GM12865 (cell line): Measurements from ENCODE around the gene PPIL6.

ENCODE experiments used
- DNase-seq: peaks from one replicate; pipeline ENCODE4 v3.0.0; 2010; ENCODE audit warnings: low read depth
- H3K4me3 ChIP-seq: 2 replicates; pipeline ENCODE4 v1.5.1; 2011; ENCODE audit warnings: mild to moderate bottlenecking, low read depth, low read length, control low read depth
- TF ChIP-seq, protein P1 (sequence below): IDR thresholded peaks from 2 replicates; pipeline ENCODE4 v1.5.1; 2011; ENCODE audit warnings: low read length, control low read depth, low read depth, inconsistent platforms; ENCODE audit not compliant: insufficient read depth; ENCODE audit errors: missing control alignments

Gene PPIL6

DNA sequence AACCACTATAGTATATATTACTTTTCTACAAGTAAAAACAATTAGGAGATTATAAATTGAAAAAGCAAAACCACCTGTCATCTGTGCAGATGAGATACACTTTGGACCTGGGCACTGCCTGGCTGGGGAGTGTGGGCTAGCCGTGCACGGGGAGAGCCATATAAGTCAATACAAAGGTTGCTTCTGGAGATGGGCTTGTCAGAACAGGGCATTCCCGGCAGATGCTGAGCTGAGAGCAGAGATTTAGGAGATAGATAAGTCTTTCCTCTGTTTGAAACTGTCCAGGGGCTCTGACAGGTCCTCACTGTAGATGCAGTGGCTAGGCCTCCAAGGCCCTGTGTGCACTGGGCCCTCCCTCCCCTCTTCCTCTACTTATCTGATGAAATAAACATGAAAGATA lies 92.6 kb downstream of the PPIL6 start:
- TF ChIP-seq, protein P1, sequence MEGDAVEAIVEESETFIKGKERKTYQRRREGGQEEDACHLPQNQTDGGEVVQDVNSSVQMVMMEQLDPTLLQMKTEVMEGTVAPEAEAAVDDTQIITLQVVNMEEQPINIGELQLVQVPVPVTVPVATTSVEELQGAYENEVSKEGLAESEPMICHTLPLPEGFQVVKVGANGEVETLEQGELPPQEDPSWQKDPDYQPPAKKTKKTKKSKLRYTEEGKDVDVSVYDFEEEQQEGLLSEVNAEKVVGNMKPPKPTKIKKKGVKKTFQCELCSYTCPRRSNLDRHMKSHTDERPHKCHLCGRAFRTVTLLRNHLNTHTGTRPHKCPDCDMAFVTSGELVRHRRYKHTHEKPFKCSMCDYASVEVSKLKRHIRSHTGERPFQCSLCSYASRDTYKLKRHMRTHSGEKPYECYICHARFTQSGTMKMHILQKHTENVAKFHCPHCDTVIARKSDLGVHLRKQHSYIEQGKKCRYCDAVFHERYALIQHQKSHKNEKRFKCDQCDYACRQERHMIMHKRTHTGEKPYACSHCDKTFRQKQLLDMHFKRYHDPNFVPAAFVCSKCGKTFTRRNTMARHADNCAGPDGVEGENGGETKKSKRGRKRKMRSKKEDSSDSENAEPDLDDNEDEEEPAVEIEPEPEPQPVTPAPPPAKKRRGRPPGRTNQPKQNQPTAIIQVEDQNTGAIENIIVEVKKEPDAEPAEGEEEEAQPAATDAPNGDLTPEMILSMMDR = no peak
- DNase-seq = no peak
- no peak overlapping the region for H3K4me3 ChIP-seq

DNA sequence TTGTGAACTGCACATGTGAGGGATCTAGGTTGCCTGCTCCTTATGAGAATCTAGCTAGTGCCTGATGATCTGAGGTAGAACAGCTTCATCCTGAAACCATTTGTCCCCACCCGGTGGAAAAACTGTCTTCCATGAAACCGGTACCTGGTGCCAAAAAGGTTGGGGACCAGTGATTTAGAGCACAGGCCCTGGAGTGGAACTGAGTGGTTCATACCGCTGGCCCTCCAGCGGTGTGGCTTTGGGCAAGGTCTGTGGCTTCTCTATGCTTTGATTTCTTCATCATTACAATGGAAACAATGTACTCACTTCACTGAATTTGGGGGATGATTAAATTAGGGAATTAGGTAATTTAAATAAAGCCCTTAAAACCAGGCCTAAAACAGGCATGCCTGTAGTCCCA lies 94.4 kb downstream of the PPIL6 start:
- TF ChIP-seq, protein P1 = no peak
- no peak overlapping the region for H3K4me3 ChIP-seq
- DNase-seq = no peak

DNA sequence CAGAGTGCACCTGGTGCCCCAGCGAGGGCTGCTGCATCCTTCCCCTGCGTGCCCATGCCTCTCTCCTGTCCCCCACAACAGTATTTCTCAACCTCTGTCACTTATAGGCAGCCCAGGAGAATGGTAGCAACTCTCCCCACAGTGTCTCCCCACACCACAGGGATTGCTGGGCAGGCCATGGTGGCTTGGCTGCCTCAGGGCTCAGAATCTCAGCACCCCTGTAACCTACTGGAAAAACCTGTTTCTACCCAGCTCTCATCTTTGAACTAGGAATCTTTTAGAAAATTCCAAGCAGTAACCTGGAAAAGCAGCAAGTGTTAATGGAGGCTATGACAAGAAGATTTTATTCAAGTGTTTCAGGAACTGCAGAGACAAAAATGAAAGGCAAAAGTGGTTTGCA lies 96.2 kb downstream of the PPIL6 start:
- DNase-seq = no peak
- H3K4me3 ChIP-seq = no peak overlapping the region
- TF ChIP-seq, protein P1 = no peak

DNA sequence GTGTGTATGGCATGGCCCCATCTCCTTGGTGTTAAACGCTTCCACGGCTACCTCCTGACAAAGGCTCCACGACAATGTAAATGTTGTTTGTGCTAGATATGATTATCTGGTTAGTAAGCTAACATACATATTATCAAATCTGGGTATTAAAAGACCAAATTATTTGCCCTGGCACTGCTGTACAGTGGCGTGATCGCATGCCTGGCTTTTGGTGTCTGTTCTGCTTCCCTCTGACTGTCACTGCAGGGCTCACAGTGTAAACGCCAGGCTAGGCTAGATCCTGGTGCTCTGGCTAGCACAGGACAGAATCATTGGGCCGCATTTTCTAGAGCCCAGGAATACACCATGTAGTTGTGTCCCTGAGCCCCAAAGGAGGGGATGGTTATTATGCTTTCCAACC lies 96.9 kb downstream of the PPIL6 start:
- no peak overlapping the region for H3K4me3 ChIP-seq
- DNase-seq = no peak
- TF ChIP-seq, protein P1 = no peak

DNA sequence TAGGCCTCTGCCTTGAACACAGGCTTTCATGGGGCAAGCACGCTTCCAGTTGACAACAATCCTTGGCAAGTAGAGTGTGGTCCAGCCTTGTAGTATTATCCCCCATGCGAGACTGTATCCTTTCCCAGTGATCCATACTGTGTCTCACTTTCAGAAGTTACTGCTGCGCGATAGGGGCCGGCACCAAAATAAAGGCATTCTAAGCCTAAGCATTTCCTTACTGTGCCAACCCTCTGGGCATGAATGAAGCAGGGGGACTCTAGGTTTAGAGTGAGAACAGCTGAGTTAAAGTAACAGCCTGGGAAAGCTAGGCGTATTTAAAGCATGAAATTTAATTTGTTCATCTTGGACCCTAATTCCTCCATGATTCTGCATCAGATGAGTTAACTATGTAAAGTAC lies 97.5 kb downstream of the PPIL6 start:
- TF ChIP-seq, protein P1 = no peak
- no peak for DNase-seq
- H3K4me3 ChIP-seq = no peak overlapping the region

DNA sequence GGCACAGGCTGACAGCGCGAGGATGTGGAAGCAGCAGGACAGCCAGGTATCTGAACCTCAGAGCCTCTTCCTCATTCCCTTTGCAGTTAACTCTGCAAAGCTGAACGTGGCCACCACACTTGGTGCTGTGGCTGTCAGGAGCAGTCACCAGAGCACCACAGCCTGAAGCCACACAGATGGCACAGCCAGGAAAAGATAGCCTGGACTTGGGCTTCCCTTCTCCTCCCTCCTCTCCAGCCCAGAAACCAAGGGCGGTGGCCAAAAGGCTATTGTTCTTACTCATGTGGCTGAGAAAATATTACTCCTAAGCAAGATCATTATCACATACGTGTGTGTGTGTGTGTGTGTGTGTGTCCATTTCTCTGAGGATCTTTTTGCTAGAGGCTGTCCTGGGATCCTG lies 97.9 kb downstream of the PPIL6 start:
- no peak for DNase-seq
- TF ChIP-seq, protein P1 = no peak
- H3K4me3 ChIP-seq = no peak overlapping the region

DNA sequence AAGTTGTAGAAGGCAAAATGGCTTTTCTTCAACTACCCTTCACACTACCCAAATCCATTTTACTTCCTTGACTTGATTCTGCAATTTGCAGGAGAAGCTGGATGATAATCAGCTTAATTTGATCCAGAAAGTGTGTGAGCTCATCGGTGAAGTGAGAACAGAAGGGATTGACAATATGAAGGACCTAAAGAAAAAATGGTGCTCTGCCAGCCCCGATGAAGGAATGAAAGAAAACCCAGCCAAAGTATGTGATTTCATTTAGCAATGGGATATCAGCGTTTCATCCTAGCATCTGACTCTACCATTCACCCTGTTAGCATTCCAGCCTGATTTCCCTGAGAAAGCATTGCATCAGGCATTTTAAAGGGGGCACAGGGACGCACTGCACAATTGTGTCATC lies 99.6 kb downstream of the PPIL6 start:
- DNase-seq = no peak
- TF ChIP-seq, protein P1 = no peak
- no peak overlapping the region for H3K4me3 ChIP-seq
